Hepatocyte (in vitro differentiated cells): Measurements from ENCODE around the gene TOX4. TPM values are rescaled to one million over a fixed set of nuclear protein-coding genes. Genes with fewer than 3 reads are reported as not detected.

ENCODE experiments used
- DNase-seq: peaks from one replicate; pipeline ENCODE4 v3.0.0-alpha.2; 2016; ENCODE audit warnings: low spot score
- H2AFZ ChIP-seq: fragments of 200-600 bp; sonication (generic); 2 replicates; pipeline ENCODE4 v1.6.0; 2016; ENCODE audit warnings: antibody characterized with exemption, mild to moderate bottlenecking
- H3K27ac ChIP-seq: fragments of 200-600 bp; sonication (generic); 2 replicates; pipeline ENCODE4 v1.5.1; 2016; ENCODE audit warnings: mild to moderate bottlenecking
- H3K27me3 ChIP-seq: fragments of 200-600 bp; sonication (generic); 2 replicates; pipeline ENCODE4 v1.6.1; 2016
- H3K36me3 ChIP-seq: fragments of 200-600 bp; sonication (generic); replicated peaks from 2 replicates; pipeline ENCODE4 v1.5.1; 2016; ENCODE audit warnings: low read depth; ENCODE audit not compliant: insufficient read depth
- H3K4me1 ChIP-seq: fragments of 200-600 bp; sonication (generic); 2 replicates; pipeline ENCODE4 v1.5.1; 2016; ENCODE audit warnings: mild to moderate bottlenecking, moderate library complexity; ENCODE audit not compliant: insufficient read depth
- H3K4me2 ChIP-seq: fragments of 200-600 bp; sonication (generic); 2 replicates; pipeline ENCODE4 v1.6.0; 2016
- H3K4me3 ChIP-seq: fragments of 200-600 bp; sonication (generic); 2 replicates; pipeline ENCODE4 v1.5.1; 2016; ENCODE audit warnings: mild to moderate bottlenecking
- H3K79me2 ChIP-seq: fragments of 200-600 bp; sonication (generic); 2 replicates; pipeline ENCODE4 v1.6.0; 2017; ENCODE audit warnings: mild to moderate bottlenecking
- H3K9me2 ChIP-seq: fragments of 200-600 bp; sonication (generic); replicated peaks from 2 replicates; pipeline ENCODE4 v1.6.0; 2017; ENCODE audit warnings: mild to moderate bottlenecking; ENCODE audit not compliant: insufficient read depth
- H3K9me3 ChIP-seq: fragments of 200-600 bp; sonication (generic); 2 replicates; pipeline ENCODE4 v1.5.1; 2016; ENCODE audit warnings: low read depth, mild to moderate bottlenecking
- H4K20me1 ChIP-seq: fragments of 200-600 bp; sonication (generic); 2 replicates; pipeline ENCODE4 v1.6.0; 2016; ENCODE audit warnings: mild to moderate bottlenecking; ENCODE audit not compliant: insufficient read depth, poor library complexity, severe bottlenecking
- CTCF ChIP-seq: fragments of 200-600 bp; sonication (generic); IDR thresholded peaks from 2 replicates; pipeline ENCODE4 v1.5.1; 2016; ENCODE audit warnings: antibody characterized with exemption, mild to moderate bottlenecking; ENCODE audit not compliant: poor library complexity
- EZH2 ChIP-seq: fragments of 200-600 bp; sonication (generic); IDR thresholded peaks from 2 replicates; pipeline ENCODE4 v1.6.1; 2016; ENCODE audit warnings: antibody characterized with exemption, mild to moderate bottlenecking, borderline replicate concordance
- EZH2phosphoT487 ChIP-seq: fragments of 200-600 bp; sonication (generic); IDR thresholded peaks from one replicate; pipeline ENCODE4 v1.6.1; 2018; ENCODE audit warnings: antibody characterized with exemption, mild to moderate bottlenecking, low read depth, moderate library complexity; ENCODE audit not compliant: unreplicated experiment, severe bottlenecking
- WGBS: methylation state at CpG from one replicate; pipeline ENCODE4 v1.1.6; 2016; ENCODE audit warnings: low lambda C conversion rate; ENCODE audit errors: missing lambda C conversion rate; 5-methylcytosine and 5-hydroxymethylcytosine counted together
- polyA plus RNA-seq: library from polyadenylated mRNA; unstranded; fragments of >200 nt; fragmentation: Nextera tagmentation; extraction: Ambion mirVana; gene quantifications from 2 replicates; pipeline ENCODE4 v1.2.1, GENCODE V29; 2016
- total RNA-seq: library from RNA; depleted of rRNA; stranded (reverse); fragments of >200 nt; gene quantifications from 2 replicates; pipeline ENCODE4 v1.2.3, GENCODE V29; 2014

TOX4 gene
- total and polyA plus RNA-seq, 2 experiments from 2014 or later = 42.5 to 55.5 TPM

GRCh38 chr14:21529515-21529914 lies 52.5 kb downstream of the TOX4 start:
- H3K79me2 ChIP-seq = peaks cover 5% of the 10 kb centered on the region
- no peaks in the 10 kb centered on the region for H3K36me3 ChIP-seq
- peaks cover 6% of the 10 kb centered on the region for H3K27me3 ChIP-seq
- H4K20me1 ChIP-seq = no peaks in the 10 kb centered on the region
- no peak for TF ChIP-seq EZH2
- TF ChIP-seq CTCF = no peak
- no peak for TF ChIP-seq EZH2phosphoT487
- DNase-seq = no peak
- H3K4me1 ChIP-seq = peaks cover 7% of the 10 kb centered on the region
- H3K4me2 ChIP-seq = peak overlapping the region; percentile 9
- H3K9me2 ChIP-seq = no peaks in the 10 kb centered on the region
- H3K4me3 ChIP-seq = no peak overlapping the region
- WGBS = 94% methylated on average over 1 of the region's 1 CpG
- H3K9me3 ChIP-seq = no peaks in the 10 kb centered on the region
- peak overlapping the region; percentile 69 for H3K27ac ChIP-seq
- peak overlapping the region; percentile 0 for H2AFZ ChIP-seq

- Histone ChIP-seq H3K9me3 (no peaks in the 10 kb centered on the region), H2AFZ (no peak overlapping the region), H3K27me3 (peaks cover 37% of the 10 kb centered on the region), H3K4me3 (no peak overlapping the region), H3K79me2 (no peaks in the 10 kb centered on the region), H3K4me2 (no peak overlapping the region), H3K9me2 (no peaks in the 10 kb centered on the region), H3K36me3 (no peaks in the 10 kb centered on the region), H3K27ac (no peak overlapping the region), H3K4me1 (peaks cover 11% of the 10 kb centered on the region), H4K20me1 (no peaks in the 10 kb centered on the region)
- DNase-seq = no peak
- no peak for TF ChIP-seq CTCF
- TF ChIP-seq EZH2 = no peak
- no peak for TF ChIP-seq EZH2phosphoT487
These were observed 56.3 kb downstream of the TOX4 start for GRCh38 chr14:21533294-21533693.

GRCh38 chr14:21534576-21534975 lies 57.6 kb downstream of the TOX4 start:
- DNase-seq = no peak
- no peaks in the 10 kb centered on the region for H4K20me1 ChIP-seq
- no peak overlapping the region for H2AFZ ChIP-seq
- no peaks in the 10 kb centered on the region for H3K36me3 ChIP-seq
- no peak overlapping the region for H3K4me2 ChIP-seq
- no peaks in the 10 kb centered on the region for H3K9me3 ChIP-seq
- H3K27me3 ChIP-seq = peaks cover 49% of the 10 kb centered on the region
- WGBS = 47% methylated on average over 4 of the region's 4 CpGs
- H3K27ac ChIP-seq = no peak overlapping the region
- peaks cover 11% of the 10 kb centered on the region for H3K4me1 ChIP-seq
- TF ChIP-seq EZH2 = no peak
- TF ChIP-seq CTCF = no peak
- TF ChIP-seq EZH2phosphoT487 = no peak
- no peaks in the 10 kb centered on the region for H3K9me2 ChIP-seq
- H3K4me3 ChIP-seq = no peak overlapping the region
- no peaks in the 10 kb centered on the region for H3K79me2 ChIP-seq
